Measurements from ENCODE around the gene ENHO. TPM values are rescaled to one million over a fixed set of nuclear protein-coding genes. Genes with fewer than 3 reads are reported as not detected.

ENHO gene
- total RNA-seq, 1 experiment from 2014 or later = not detected

DNA sequence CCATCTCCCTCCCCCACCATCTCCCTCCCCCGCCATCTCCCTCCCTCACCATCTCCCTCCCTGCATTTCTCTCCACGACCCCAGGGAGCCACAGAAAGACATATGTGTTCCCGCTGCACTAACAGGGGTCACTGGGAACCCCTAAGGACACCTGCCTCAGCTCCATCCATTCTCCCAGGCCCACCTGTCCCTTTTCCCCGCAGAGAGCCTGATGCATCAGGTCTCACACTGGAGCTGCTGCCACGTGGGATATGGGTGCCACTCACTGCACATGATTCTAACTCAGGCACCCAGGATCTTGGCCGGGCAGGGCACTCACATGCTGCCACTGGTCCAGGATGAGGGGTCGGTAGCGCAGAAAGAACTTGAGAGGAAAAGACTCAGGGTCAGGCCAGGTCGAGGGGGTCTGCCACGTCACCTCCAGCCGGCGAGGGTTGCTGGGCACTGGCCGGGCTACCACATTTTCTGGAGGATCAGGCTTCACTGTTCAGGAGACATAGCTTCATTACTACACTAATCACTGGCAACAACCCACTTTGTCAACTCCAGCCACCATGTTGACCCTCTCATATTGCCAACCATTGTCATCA is 33.2 kb upstream of the ENHO start:
- no peak for DNase-seq (ENCODE audit: extremely low read depth, low read depth)

DNA sequence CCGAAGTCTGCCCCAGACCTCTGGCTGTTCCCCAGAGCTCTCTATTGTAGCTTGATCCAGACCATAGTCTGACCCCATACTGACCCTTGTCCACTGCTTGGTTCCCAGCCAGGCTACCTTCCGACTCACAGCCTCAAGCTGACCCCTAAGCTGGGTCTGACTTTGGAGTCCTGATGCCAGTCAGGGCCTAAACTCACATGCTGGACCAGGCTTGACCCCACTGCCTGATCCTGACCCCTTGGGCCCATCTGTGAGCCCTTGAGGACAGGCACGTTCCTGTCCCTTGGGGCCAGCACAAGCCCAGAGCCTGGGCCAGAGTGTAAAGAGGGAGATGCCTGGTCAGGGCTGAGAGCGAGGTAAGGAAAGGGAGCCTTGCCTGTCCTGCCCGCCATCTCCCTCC is 32.7 kb upstream of the ENHO start:
- DNase-seq (ENCODE audit: extremely low read depth, low read depth) = no peak

DNA sequence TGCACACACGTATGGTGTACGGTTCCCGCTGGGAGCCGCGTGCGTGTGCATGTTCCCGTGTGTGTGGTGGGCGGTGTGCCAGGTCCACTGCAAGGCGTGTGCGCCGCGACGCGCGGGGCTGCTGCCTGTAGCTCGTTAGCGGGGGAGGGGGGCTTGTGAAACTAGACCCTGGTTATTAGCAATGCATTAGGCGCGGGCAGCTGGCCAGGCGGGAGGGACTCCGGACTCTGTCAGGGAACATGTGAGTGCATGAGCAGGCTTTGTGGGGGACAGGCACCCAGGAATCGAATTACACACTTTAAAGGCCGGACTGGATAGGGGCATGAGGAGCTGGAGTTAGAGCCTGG is 32.2 kb upstream of the ENHO start:
- no peak for DNase-seq (ENCODE audit: extremely low read depth, low read depth)

DNA sequence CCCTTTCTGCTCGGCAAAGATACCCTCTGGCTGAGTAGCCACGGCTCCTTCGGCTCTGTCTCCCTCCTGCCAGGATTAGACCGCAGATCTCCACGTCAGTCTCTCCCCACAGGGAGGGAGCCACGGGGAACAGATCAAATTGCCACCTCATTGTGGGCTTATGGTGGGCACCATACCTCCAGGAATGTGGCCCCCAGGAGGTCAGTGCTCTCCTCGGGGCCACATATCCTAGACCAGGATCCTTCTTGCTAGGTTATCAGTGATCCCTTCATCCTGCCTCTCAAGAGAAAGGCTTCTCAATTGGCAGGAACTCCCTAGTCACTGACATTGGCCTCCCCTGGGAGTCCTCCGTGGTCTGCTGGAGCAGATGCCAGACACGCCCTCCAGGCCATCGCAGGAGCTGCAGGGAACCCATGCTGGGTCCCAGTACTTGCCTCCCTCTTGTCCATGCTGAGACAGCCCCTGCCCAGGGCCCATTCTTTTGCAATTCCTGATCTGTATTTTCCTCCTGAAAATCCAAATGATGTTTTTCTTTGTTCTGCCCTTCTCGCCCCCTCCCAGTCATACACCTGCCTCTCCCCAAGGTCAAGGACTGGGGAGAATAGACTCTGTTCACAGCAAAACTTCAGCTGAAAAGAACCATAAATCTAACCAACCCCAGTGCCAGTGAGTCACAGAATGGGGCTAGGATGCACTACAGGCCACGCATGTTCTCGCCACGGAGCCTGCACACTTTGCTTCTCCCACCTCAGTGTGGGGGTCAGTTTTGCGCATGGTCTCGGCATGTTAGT is 31.6 kb upstream of the ENHO start:
- no peak for DNase-seq (ENCODE audit: extremely low read depth, low read depth)

DNA sequence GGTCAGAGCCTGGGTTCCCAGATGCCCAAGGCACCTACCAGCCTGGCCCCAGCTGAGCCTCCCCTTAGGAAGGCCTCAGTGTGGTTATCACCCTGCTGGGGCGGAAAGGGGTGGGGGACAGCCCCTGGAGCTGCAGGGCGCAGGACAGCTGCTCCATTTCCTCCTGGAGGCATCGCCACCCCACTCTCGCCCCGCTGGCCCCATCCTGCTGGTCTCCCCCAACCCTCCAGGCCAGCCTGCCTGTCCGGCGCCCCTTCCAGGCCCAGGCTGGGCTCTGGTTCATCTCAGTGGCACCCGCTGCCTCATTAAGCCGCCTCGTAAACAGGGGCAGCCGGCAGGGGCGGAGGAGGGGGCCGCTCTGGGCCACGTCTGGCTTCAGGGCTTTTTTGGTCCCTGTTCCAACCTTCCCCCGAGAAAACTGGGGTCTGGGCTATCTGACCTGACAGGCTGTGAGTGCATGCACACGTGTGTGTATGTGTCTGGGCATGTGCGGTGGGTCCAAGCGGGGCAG is 30.8 kb upstream of the ENHO start:
- DNase-seq (ENCODE audit: extremely low read depth, low read depth) = no peak

DNA sequence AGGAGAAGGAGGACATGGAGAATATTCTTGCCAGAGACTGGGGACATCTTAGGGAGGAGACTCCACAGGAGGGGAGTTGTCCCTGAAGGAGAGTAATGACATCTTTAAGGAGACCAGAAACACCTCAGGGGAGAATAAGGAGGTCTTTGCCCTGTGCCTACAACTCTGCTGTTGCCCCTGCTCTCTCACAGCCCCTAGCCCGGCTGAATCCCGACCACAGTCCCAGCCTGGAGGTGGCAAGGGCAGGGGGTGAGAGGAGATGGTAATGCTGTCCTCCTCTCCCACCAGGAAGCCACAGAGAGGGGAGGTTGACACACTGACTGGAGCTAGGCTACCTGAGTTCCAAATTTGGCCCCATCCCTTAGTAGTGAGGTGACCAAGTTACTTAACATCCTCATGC is 30.2 kb upstream of the ENHO start:
- no peak for DNase-seq (ENCODE audit: extremely low read depth, low read depth)

DNA sequence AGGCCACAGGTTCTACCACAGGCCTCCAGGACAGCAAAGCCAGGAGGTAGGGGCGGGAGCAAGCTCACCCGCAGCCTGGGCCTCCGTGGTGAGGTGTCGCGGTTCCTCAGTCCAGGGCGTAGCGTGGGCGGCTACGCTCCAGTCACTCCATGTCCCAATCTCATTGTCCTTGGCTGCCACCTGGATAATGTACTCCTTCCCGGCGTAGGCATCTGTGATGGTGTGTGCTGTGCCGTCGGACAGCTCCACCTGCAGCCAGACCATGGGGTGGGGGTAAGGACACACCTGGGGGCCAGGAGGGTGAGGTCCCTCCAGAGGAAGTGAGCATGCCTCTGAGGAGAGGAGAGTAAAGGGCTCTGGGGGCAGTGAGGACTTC is 29.8 kb upstream of the ENHO start:
- no peak for DNase-seq (ENCODE audit: extremely low read depth, low read depth)

DNA sequence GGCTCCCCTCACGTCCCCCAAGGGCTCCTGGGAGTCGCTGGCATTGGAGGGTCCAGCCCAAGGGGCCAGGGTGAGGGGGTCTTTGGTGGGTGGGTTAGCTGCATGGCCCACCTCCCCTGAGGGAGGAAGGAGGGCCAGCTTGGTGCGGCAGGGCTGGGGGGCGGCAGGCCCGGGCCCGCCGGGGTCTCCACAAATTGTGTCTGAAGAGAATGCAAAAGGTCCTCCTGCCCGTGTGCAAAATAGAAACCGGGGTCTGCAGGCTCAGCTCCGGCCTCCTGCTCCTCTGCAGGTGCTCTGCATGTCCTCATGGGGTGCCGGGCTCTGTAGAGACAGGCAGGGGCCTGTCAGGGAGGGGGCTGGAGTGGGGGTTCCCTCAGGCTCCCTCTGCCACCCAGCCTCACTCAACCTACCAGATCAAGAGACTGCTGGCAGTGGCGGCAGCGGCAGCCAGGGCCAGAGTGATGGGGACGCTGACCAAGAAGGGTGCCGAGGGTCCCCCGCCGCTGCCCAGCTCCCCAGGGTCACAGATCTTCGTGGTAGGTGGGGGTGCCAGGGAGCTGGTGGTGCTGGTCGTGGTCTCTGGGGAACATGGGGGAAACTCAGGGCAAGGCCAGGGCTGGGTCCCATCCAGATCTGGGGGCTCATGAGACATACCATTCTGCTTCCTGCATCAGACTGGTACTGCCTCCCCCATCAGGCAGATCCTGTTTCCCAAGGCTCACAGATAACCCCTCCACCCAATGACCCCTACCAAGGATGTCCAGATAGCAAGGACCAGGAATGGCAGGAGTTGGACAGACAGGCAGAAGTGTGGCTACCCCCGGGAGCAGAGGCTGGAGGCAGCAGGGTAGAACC is 29.2 kb upstream of the ENHO start:
- DNase-seq (ENCODE audit: extremely low read depth, low read depth) = no peak

DNA sequence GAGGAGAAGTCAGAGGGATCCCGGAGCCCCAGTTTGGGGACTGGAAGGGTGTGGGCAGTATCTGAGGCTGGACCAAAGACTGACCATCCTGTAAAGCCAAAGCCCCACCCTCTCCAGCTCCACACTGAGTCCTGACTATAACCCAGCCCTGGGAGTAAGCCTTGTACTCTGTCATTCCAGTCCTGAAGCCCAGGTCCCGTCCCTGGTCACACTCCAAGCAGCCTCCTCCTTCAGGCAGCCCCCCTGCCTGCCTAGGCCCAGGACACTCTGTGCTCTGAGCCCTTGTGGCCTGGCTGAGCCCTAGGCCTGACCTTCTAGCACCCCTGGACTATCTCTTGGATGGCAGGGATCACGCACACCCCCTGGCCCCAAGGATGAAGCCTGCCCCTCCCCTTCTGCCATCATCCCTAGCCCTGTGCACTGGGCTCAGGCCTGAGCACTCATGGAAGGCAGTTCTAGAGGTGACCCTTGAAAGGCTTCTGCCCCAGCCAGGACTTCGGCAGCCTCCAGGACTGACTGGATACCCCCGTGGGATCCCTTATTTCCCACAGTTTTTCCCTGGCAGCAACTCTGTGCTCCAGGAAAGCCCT is 28.0 kb upstream of the ENHO start:
- no peak for DNase-seq (ENCODE audit: extremely low read depth, low read depth)

DNA sequence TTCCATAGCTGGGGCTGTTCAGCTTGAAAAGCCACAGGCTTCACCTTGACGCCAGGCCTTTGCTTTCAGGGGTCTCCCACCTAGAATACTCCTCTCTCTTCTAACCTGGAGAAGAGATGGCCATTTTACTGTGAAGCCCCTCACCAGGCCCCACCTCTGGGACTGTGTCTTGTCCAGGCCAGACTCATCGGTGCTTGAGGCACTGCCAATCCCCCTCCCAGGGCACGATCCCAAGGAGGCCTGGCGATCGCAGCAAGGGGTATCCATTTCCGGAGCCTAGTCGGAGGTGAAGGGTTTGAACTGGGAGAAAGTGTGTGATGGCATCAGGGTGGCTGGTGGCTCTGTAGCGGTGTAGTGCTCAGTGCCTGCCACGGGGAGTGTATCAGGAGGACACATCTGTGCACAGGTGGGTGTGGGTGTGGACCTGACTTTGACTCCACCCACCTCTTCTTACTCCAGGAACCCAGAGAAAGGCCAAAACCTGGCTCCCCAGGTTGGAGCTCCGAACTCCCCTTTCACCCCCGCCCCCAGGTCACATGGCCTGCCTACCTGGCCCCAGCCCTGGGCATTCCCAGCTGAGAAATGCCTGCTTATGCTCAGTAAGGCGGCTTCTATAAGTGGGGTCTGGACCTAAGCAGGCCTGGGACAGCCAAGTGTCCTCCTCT is 27.4 kb upstream of the ENHO start:
- DNase-seq (ENCODE audit: extremely low read depth, low read depth) = no peak

DNA sequence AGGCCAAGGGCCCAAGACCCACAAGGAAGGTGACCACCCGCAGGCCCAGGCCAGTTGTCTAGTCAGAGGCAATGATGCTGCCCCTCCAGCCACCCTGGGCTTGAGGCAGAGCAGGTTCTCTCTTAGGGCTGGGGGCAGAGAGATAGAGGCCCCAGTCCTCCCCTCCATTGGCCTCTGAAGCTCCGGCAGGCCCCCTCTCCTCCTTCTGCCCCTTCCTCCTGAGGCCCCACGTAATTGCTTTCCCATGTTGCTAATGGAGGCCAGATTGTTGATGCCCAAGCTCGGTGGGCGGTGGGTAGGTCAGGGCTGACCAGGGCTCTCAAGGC is 26.6 kb upstream of the ENHO start:
- DNase-seq (ENCODE audit: extremely low read depth, low read depth) = no peak

DNA sequence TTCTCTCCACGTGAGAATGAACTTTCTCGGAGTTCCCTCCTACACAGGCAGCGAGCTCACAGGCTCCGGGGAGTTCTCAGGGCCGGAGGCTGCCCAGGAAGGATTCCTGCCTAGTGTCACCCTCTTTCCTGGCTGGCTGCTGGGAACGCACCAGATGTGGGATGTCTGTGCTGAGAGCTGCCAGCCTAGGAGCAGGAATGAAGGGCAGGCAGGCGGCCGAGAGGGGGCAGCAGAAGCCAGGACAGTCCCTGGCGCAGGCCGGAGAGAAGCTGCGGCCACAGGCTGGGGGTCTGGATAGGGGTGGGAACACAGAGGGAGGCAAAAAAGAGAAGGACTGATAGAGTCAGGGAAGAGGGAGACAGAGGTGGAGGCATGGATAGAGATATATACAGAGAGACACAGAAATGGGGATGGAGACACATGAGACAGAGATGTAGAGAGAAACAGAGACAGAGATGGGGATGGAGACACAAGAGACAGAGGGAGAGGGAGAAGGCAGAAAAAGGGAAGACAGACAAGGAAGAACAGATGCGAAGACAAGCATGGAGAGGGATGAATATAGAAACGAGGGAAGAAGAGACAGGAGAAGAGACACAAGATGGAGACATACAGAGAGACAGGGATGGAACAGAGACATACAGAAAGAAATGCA is 25.3 kb upstream of the ENHO start:
- DNase-seq (ENCODE audit: extremely low read depth, low read depth) = peak; percentile 43

DNA sequence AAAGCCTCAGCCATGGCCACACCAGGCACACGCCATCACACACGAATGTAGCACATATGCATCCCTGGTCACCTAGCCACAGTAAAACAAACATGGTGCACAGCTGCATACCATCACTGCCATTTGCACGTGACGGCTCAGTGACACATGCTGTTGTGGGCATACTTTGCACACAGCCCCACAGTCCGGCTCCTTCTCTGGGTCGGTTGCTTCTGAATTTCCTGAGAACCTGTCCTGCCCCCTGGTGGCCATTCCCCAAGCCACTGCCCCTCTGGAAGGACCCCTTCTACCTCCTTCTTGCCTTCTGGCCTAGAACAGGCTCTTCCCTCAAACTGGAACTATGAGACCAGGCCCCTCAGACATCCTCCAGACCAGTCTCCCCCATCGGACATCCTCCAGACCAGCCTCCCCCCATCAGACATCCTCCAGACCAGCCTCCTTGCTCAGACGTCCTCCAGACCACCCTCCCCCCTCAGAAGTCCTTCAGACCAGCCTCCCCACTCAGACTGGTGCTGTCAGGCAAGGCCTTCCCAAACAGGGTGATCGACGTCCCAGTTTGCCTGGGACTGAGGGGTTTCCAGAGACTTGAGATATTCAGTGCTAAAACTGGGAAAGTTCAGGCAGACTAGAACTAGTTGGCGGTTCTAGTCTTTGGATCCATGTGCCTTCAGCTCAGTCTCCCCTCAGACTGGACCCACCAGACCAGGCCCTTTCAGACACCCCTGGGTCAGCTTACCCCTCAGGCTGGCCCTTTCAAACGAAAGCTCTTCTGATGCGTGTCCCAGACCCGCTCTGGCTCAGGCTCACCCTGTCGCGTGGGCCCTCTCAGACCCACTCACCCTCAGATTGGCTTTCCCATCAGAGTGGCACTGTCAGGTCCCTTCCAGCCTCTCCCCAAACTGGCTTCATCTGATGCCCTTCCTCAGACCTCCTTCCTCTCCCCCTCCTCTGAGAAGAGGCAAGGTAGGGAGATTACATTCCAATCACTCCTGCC is 24.3 kb upstream of the ENHO start:
- DNase-seq (ENCODE audit: extremely low read depth, low read depth) = peak; percentile 33

DNA sequence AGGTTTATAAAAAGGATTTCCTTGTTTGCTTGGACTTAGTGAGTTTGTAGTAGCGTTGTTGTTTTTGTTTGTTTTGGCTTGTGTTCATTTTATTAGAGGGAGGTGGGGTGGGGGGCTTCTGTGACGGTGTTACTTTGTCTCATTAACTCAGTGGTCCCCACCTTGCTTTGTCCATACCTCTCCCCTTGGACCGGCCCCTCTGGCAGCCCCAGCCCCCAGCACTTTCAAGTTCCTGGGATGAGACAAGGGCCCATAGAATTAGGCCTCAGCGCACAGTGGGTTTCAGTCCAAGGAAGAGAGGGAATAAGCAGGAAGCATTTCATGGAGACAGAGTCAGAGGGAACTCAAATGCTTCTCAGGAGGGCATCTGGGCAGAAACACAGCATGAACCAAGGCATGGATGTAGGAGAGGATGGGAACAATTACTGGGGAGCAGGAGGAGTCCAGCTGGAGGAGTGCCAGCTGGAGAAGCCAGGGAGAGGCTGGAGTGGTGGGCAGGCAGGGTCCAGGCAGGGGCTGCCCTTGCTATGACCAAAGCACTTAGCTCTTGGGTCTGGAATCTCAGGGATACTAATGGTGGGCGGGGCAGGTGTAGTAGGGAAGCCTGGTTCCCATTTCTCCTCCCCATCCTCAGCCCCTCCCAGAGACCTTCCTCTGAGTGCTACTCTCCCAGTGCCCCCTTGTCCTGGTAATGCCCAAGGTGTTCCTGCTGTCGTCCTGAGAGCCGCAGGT is 23.5 kb upstream of the ENHO start:
- no peak for DNase-seq (ENCODE audit: extremely low read depth, low read depth)

DNA sequence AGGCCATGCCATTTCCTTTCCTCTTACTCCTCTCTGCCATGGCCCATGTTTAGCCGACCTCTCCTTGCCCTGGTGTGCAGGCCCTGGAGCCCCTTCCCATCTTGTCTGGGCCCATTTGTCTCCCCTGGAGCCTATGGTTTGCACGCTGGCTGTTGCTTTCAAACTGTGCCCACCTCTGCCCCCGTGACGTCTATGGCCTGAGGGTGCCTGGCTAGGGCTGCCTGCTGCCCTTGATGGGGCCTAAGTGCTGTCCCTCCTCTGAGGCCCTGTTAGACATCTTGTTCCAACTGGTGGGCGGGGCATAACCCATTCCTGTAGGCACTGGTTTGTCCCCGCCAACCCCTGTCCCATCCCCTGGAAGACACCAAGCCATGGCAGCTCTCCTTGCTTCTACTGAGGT is 22.7 kb upstream of the ENHO start:
- DNase-seq (ENCODE audit: extremely low read depth, low read depth) = no peak

DNA sequence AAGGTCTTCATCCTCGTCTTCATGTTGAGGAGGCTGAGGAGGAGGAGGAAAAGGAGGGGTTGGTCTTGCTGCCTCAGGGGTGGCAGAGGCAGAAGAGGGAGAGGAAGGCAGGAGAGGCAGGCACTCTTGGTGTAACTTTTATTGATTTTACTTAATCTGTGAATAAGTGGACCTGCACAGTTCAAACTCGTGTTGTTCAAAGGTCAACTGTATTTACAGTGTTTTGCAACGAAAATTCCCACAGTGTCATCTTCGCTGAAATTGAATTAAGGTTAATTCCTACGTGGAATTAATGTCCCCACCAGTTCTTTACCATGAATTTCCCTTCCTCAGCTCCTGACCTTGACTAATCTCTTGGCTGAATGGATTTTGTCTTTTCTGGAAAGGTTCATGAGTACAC is 21.2 kb upstream of the ENHO start:
- DNase-seq (ENCODE audit: extremely low read depth, low read depth) = no peak

DNA sequence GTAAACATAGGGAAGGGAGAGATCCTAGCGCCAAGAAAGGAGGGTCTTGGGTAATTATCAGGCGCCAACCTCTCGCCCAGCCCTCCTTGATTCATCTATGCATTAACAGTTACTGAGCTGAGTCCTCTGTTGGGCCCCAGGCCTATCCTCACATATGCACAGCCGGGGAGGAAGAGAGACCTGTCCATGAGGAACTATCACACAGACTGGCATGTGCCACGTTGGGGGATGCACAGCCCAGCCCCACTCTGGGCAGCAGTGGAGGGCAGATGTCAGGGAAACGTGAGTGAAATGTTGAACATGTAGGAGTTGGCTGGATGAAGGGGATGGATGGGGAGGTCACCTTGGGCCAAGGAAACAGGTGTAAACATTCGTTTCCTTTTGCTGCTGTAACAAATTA is 18.8 kb upstream of the ENHO start:
- no peak for DNase-seq (ENCODE audit: extremely low read depth, low read depth)

DNA sequence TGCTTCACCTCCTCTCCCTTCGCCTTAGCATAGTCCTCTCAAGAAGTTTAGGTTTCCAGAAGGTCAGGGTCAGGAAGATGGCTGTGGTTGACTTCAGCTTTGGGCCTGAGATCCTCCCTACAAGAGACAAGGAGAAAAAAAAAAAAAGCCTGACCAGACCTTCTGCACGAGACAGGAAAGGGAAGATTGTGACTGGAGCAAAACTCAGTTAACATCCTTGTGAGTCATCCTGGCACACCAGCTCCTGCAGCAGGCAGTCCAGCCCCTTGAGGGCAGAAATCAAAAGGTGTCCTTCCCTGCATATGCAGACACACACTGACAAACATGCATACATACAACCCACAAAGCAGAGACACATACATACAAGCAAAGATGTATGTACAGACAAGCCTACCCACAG is 18.0 kb upstream of the ENHO start:
- no peak for DNase-seq (ENCODE audit: extremely low read depth, low read depth)

DNA sequence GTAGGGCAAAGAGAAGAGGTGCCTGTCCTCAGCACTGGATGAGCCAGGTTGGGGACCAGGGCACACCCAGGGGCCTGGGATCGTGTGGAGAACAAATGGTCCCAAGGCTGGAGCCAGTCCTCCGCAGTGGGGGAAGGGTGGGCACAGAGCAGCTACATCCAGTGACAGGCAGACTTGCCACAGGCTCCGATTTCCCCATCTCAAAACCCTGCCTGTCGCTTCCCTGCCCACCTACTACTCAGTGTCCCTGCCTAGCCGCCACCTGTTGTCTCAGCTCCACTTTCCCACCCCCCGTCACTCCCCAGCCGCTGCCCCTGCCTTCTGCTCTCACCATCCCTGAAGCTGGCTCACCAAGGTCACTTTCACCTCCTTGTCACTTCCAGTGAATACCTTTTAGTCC is 13.9 kb upstream of the ENHO start:
- no peak for DNase-seq (ENCODE audit: extremely low read depth, low read depth)

All from NCI-H460 (cell line).